B cell (primary cell): ENCODE data around the gene SPATA6L. TPM values are rescaled to one million over a fixed set of nuclear protein-coding genes. Genes with fewer than 3 reads are reported as not detected.

ENCODE experiments used
- ATAC-seq: fragments of 200-7000 bp; cut with Tn5 transposase; one replicate; pipeline ENCODE4 v1.10.0; 2021; ENCODE audit warnings: low read depth, mild to moderate bottlenecking, moderate number of reproducible peaks, moderate library complexity
- CTCF ChIA-PET: fragments of 350-600 bp; sonication (Branson Sonifier 250); formaldehyde crosslinking; loops from one replicate; lab custom pipeline; 2021; ENCODE audit warnings: antibody characterized with exemption, inconsistent platforms; lab: Charles Lee
- POLR2A ChIA-PET: fragments of 350-600 bp; sonication (Branson Sonifier 250); formaldehyde crosslinking; loops from one replicate; lab custom pipeline; 2021; ENCODE audit warnings: antibody characterized with exemption; lab: Charles Lee
- DNase-seq: peaks from one replicate; pipeline ENCODE4 v3.0.0; 2013
- H2AFZ ChIP-seq: 2 replicates; pipeline ENCODE4 v1.6.1; 2012; ENCODE audit warnings: mild to moderate bottlenecking, low read depth, low read length; ENCODE audit not compliant: insufficient read depth, poor library complexity, severe bottlenecking
- H3K27ac ChIP-seq, 2 donors: 1 replicate in 1 of 2; 2 replicates in 1 of 2; pipeline ENCODE4 v1.5.1; 2012 to 2013; ENCODE audit warnings: low read length in 2 of 2, mild to moderate bottlenecking in 2 of 2, moderate library complexity in 1 of 2
- H3K27me3 ChIP-seq, 4 experiments: fragments of 200-600 bp in 1 of 4; sonication (generic) in 1 of 4; replicated peaks in 1 of 4; 1 replicate in 2 of 4; 2 replicates in 2 of 4; pipeline versions ENCODE4 v1.6.1 to v1.7.0; 2013 to 2016; ENCODE audit warnings: low read length in 3 of 4, mild to moderate bottlenecking in 2 of 4, mixed read lengths in 1 of 4, moderate library complexity in 1 of 4; ENCODE audit not compliant: insufficient read depth in 4 of 4, control insufficient read depth in 3 of 4; ENCODE audit errors: control extremely low read depth in 1 of 4
- H3K36me3 ChIP-seq, 2 experiments: replicated peaks in 1 of 2; 1 replicate in 1 of 2; 2 replicates in 1 of 2; pipeline versions ENCODE4 v1.6.1 to v1.7.1; 2013; ENCODE audit warnings: low read length in 1 of 2; ENCODE audit not compliant: insufficient read depth in 2 of 2, control insufficient read depth in 1 of 2; ENCODE audit errors: control extremely low read depth in 1 of 2, extremely low read depth in 1 of 2
- H3K4me1 ChIP-seq, 2 donors: fragments of 200-600 bp in 1 of 2; sonication (generic) in 1 of 2; 1 replicate in 1 of 2; 2 replicates in 1 of 2; pipeline versions ENCODE4 v1.5.1 to v1.6.1; 2013 to 2017; ENCODE audit warnings: low read length in 2 of 2; ENCODE audit not compliant: control insufficient read depth in 2 of 2, insufficient read depth in 2 of 2
- H3K4me2 ChIP-seq: replicated peaks from 2 replicates; pipeline ENCODE3; 2012; ENCODE audit warnings: mild to moderate bottlenecking, low read depth, low read length; ENCODE audit not compliant: poor library complexity, severe bottlenecking
- H3K4me3 ChIP-seq, 5 experiments: fragments of 200-600 bp in 1 of 5; sonication (generic) in 1 of 5; 1 replicate in 3 of 5; 2 replicates in 2 of 5; pipeline versions ENCODE4 v1.5.1 to v1.7.0; 2011 to 2016; ENCODE audit warnings: low read length in 4 of 5, mild to moderate bottlenecking in 4 of 5, low read depth in 2 of 5, control low read depth in 1 of 5, moderate library complexity in 1 of 5; ENCODE audit not compliant: insufficient read depth in 1 of 5; ENCODE audit errors: control extremely low read depth in 1 of 5, extremely low read depth in 1 of 5
- H3K79me2 ChIP-seq: fragments of 200-600 bp; sonication (generic); one replicate; pipeline ENCODE4 v1.6.0; 2016; ENCODE audit warnings: low read length; ENCODE audit not compliant: control insufficient read depth, insufficient read depth
- H3K9ac ChIP-seq: fragments of 200-600 bp; sonication (generic); 2 replicates; pipeline ENCODE4 v1.6.1; 2017; ENCODE audit warnings: mild to moderate bottlenecking, low read length, moderate library complexity
- H3K9me3 ChIP-seq, 3 donors: one replicate each; pipeline versions ENCODE4 v1.6.1 to v1.7.1; 2013; ENCODE audit warnings: low read length in 2 of 3; ENCODE audit not compliant: control insufficient read depth in 2 of 3, insufficient read depth in 1 of 3; ENCODE audit errors: control extremely low read depth in 1 of 3
- H4K20me1 ChIP-seq: 2 replicates; pipeline ENCODE4 v1.6.0; 2012; ENCODE audit warnings: mild to moderate bottlenecking, low read length; ENCODE audit not compliant: insufficient read depth, control insufficient read depth, poor library complexity, severe bottlenecking
- H3K27ac Mint-ChIP-seq: one replicate; pipeline ENCODE4 v1.8.0; 2021; ENCODE audit warnings: mixed read lengths
- H3K27me3 Mint-ChIP-seq: one replicate; pipeline ENCODE4 v1.8.0; 2021; ENCODE audit warnings: mixed read lengths
- H3K4me1 Mint-ChIP-seq: one replicate; pipeline ENCODE4 v1.8.0; 2021; ENCODE audit warnings: mixed read lengths
- H3K4me3 Mint-ChIP-seq: one replicate; pipeline ENCODE4 v1.8.0; 2021; ENCODE audit warnings: mixed read lengths
- H3K9me3 Mint-ChIP-seq: one replicate; pipeline ENCODE4 v1.8.0; 2022; ENCODE audit warnings: mixed read lengths; ENCODE audit not compliant: insufficient read depth
- CTCF ChIP-seq: fragments of 200-600 bp; IDR thresholded peaks from one replicate; pipeline ENCODE4 v1.8.0; 2022; ENCODE audit warnings: antibody characterized with exemption, mild to moderate bottlenecking
- EZH2 ChIP-seq: IDR thresholded peaks from 2 replicates; pipeline ENCODE4 v1.6.1; 2012; ENCODE audit warnings: borderline replicate concordance, low read depth, mild to moderate bottlenecking, moderate library complexity, low read length; ENCODE audit not compliant: insufficient read depth, poor library complexity, severe bottlenecking
- WGBS: methylation state at CpG from one replicate; pipeline ENCODE4 v1.1.5; 2013; ENCODE audit warnings: missing lambda C conversion rate; ENCODE audit not compliant: insufficient coverage; 5-methylcytosine and 5-hydroxymethylcytosine counted together
- intact Hi-C: fragments of 100-400 bp; cut with micrococcal nuclease; formaldehyde crosslinking; loops from one replicate; pipeline ENCODE4 v1.10.0; 2022
- polyA plus RNA-seq: library from polyadenylated mRNA; depleted of rRNA; stranded (reverse); fragments of >200 nt; gene quantifications from 2 replicates; pipeline ENCODE4 v1.2.3, GENCODE V29; 2012
- total RNA-seq, 2 donors: library from RNA; stranded (reverse); fragments of 120-200 nt in 1 of 2; gene quantifications; 1 replicate in 1 of 2; 2 replicates in 1 of 2; pipeline versions ENCODE4 v1.2.3 to v1.2.4, GENCODE V29; 2013 to 2022

SPATA6L gene
- total and polyA plus RNA-seq, 2 donors (not counting 1 experiment from before 2014, with no cell fraction given): 0.09 to 1.2 TPM

GRCh38 chr9:4674783-4675182 lies 8.5 kb upstream of the SPATA6L start:
- Histone ChIP-seq H3K4me3 (no peak overlapping the region), H3K9me3 (peaks cover 0 to 2% (median 0%) of the 10 kb centered on the region in 3 donors), H3K9ac (no peak overlapping the region), H3K36me3 (no peaks in the 10 kb centered on the region), H3K79me2 (peaks cover 3% of the 10 kb centered on the region), H3K27me3 (peaks cover 0 to 2% (median under 1%) of the 10 kb centered on the region in 4 experiments), H2AFZ (no peak overlapping the region), H3K4me1 (peaks cover 3 to 6% of the 10 kb centered on the region in 2 donors), H3K27ac (no peak overlapping the region), H4K20me1 (no peaks in the 10 kb centered on the region), H3K4me2 (no peak overlapping the region)
- ChIA-PET POLR2A (no interaction called here), CTCF (interaction anchor here (1.3 kb wide), 1 partner anchor 8 kb away, joined by 4 read pairs; the partner anchor contains the start of gene SPATA6L)
- ATAC-seq (no peak), DNase-seq (no peak)
- TF ChIP-seq CTCF: no peak
- no peak for TF ChIP-seq EZH2
- intact Hi-C loops: loop anchor here (5.0 kb wide), 2 partner anchors 763 to 1333 kb away; partner anchors contain the start of gene PLGRKT
- no peaks in the 10 kb centered on the region for H3K27me3 Mint-ChIP-seq
- no peak overlapping the region for H3K27ac Mint-ChIP-seq
- no peak overlapping the region for H3K4me3 Mint-ChIP-seq
- H3K9me3 Mint-ChIP-seq: no peaks in the 10 kb centered on the region
- H3K4me1 Mint-ChIP-seq: no peaks in the 10 kb centered on the region

- no peak overlapping the region for H3K9ac ChIP-seq
- H3K27ac Mint-ChIP-seq: no peak overlapping the region
- POLR2A ChIA-PET: no interaction called here
- DNase-seq (no peak), ATAC-seq (no peak)
- H3K4me1 Mint-ChIP-seq: peaks cover 2% of the 10 kb centered on the region
- no peaks in the 10 kb centered on the region for H3K9me3 Mint-ChIP-seq
- H3K79me2 ChIP-seq: no peaks in the 10 kb centered on the region
- no peak overlapping the region for H3K27ac ChIP-seq
- no peak overlapping the region for H2AFZ ChIP-seq
- H3K9me3 ChIP-seq: peaks cover 0 to 2% (median 0%) of the 10 kb centered on the region in 3 donors
- no peak overlapping the region for H3K4me2 ChIP-seq
- no peaks in the 10 kb centered on the region for H3K36me3 ChIP-seq
- H3K4me3 Mint-ChIP-seq: no peak overlapping the region
- peaks cover 2% of the 10 kb centered on the region in 2 donors for H3K4me1 ChIP-seq
- CTCF ChIA-PET: no interaction called here
- H3K27me3 ChIP-seq: peaks cover 0 to 16% (median 10%) of the 10 kb centered on the region in 4 experiments
- peaks cover 8% of the 10 kb centered on the region for H3K27me3 Mint-ChIP-seq
- intact Hi-C loops: no loop called here
- WGBS: no CpG with 5 or more reads among the region's 1 CpG
- TF ChIP-seq EZH2 (no peak), CTCF (no peak)
- H4K20me1 ChIP-seq: no peaks in the 10 kb centered on the region
- H3K4me3 ChIP-seq: no peak overlapping the region
These were observed 5.5 kb upstream of the SPATA6L start for GRCh38 chr9:4671737-4672136.
